Neural progenitor cell (in vitro differentiated cells): ENCODE data around the gene PIWIL4.

Source experiments
- CTCF ChIP-seq: fragments of 200-600 bp; sonication (generic); IDR thresholded peaks from 2 replicates; pipeline ENCODE4 v1.5.1; 2017; ENCODE audit warnings: antibody characterized with exemption, mild to moderate bottlenecking
- EZH2 ChIP-seq: fragments of 200-600 bp; sonication (generic); IDR thresholded peaks from 2 replicates; pipeline ENCODE4 v1.6.1; 2017; ENCODE audit warnings: antibody characterized with exemption, mild to moderate bottlenecking, moderate library complexity

DNA sequence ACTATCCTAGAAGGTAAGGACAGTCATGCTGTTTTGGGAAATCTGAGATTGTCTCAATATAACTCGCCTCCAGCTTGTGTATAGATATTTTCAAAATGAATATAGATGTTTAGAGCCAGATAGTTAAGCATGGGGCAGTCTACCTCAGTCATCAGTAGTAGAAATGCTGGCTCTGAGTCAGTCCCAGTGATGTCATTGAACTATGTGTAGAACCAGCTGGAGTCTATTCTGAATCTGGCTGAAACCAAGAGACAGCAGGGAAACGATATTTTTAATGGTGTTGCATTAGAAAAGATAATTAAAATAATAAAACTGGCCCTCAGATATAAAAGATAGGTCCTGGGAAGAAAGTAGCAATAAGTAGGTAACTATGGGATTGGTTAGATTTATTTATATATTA, 25.9 kb downstream of the PIWIL4 start:
- TF ChIP-seq CTCF (no peak), EZH2 (no peak)
